H4 (cell line): ENCODE data around the gene OASL. TPM values are rescaled to one million over a fixed set of nuclear protein-coding genes. Genes with fewer than 3 reads are reported as not detected.

Source experiments
- DNase-seq: peaks from one replicate; pipeline ENCODE4 v3.0.0-alpha.2; 2015; ENCODE audit warnings: low spot score
- total RNA-seq: library from RNA; depleted of rRNA; stranded (reverse); fragments of >200 nt; shearing (Covaris generic); gene quantifications from 2 replicates; pipeline ENCODE4 v1.2.3, GENCODE V29; 2014

Gene OASL
- total RNA-seq, 1 experiment from 2014 or later, result 5.3 TPM

GRCh38 chr12:120992989-120993388, 46.1 kb downstream of the OASL start:
- no peak for DNase-seq

- DNase-seq, result no peak
Measured at GRCh38 chr12:120991965-120992364, 47.1 kb downstream of the OASL start.

DNA sequence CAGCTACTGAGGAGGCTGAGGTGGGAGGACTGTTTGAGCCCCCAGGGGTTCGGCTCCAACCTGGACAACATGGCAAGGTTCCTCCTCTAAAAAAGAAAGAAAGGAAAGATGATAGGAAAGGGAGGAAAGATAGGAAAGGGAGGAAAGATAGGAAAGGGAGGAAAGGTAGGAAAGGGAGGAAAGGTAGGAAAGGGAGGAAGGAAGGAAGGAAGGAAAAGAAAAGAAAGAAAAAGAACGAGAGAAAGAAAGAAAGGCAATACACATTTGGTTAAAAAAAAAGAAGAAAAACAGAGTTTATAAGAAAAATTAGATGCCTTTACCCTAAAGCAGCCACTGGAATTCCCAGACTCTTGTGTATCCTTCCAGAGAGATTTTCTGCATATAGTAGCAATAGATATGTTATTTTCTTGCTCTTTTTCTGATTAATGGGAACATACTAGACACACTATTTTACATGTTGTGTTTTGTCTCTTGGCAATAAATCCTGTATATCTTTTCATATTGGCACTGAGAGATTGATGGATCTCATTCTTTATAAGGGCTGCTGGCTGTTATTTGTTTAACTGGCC, 48.5 kb downstream of the OASL start:
- no peak for DNase-seq

GRCh38 chr12:120989687-120990086, 49.4 kb downstream of the OASL start:
- no peak for DNase-seq

DNA sequence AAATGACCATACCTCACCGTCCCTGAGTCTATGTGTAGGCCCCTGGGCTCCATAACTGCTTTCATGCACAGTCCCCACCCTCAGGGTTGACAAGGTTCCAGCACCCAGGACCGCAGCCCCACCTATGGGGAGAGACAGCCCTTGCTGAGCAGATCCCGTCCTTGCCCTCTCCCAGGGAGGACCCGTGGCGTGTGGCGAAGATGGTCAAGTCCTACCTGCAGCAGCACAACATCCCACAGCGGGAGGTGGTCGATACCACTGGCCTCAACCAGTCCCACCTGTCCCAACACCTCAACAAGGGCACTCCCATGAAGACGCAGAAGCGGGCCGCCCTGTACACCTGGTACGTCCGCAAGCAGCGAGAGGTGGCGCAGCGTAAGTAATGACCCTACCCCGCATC, 50.4 kb downstream of the OASL start:
- no peak for DNase-seq

GRCh38 chr12:120988234-120988633, 50.8 kb downstream of the OASL start:
- DNase-seq, result no peak

DNA sequence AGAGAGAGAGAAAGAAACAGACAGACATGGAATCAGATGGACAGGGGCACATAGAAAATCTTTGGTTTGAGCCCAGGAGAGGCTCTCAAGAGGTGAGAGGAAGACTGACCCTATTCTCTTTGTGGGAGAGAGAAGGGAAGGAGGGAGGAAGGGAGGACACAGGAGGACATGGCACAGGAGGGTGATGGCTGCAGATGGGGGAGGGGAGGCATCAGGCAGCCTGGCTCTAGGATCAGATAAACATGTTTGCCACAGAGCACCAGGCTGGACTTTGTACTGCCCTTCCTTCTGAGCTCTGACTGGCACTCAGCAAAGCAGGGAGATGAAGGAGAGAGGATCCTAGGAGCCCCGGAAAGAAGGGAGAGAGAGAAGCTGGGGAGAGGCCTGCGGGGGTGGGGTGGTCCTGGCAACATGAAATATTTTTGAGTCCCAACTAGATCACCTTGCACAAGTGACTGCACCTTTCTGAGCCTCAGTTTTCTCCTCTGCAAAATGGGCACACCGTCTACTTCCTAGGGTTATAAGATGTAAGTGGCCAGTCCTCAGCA, 54.6 kb downstream of the OASL start:
- DNase-seq, result no peak

DNA sequence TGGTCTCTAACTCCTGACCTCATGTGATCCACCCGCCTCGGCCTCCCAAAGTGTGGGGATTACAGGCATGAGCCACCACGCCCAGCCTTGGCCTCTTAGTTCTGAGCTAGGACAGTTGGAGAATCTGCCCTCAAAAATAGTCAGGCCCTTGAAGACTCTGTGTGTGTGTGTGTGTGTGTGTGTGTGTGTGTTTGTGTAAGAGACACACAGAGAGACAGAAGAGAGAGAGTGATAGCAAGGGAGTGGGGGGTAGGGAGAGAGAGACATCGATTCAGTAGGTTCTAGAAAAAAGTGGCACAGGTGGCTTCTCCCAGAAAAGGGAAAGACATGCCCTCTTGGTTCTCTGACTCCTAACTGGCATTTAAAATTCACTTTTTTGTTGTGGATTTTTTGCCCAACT, 55.3 kb downstream of the OASL start:
- no peak for DNase-seq

DNA sequence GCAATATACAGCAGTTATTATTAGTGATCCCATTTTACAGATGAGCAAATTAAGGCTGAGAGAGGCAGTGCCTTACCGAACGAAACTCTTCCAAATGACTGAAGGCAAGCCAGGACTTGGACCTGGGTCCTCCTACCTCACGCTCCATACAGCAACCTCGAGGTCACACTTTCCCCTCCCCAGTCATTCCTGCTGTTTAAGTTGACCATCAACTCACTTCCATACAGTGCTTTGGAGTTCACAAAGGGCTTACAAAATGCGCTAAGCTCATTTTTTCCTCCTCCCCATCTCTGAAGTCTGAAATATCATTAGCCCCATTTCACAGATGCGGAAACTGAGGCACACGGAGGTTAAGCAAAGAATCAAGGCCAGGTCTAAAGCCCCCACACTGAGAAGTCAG, 56.4 kb downstream of the OASL start:
- DNase-seq, result no peak

GRCh38 chr12:120981407-120981941, 57.6 kb downstream of the OASL start:
- no peak for DNase-seq

DNA sequence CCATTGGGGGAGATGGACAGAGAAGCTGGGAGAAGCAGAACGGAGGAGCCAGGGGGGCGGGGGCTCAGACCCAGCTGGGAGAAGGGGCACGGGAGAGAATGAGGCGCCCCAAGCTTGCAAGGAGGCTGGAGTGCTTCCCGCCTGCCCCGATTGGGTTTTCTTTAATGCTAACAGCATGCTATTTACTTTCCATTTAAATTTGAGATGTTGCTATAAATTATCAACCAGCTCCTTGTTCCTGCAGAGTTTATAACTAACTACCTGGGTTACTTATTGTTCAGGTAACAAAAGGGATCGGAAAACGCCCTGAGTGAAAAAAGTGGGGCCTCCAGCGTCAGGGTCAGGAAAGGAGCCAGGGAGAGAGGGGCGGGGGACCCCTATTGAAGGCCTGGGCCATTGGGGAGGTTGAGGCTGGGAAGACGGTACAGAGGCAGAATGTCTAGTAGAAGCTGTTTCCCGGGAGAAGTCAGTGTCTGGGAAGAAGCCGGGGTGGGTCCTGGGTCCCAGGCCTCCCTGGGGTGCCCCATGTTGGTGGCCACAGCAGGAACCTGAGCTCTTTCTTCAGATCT, 58.2 kb downstream of the OASL start:
- DNase-seq, result no peak

DNA sequence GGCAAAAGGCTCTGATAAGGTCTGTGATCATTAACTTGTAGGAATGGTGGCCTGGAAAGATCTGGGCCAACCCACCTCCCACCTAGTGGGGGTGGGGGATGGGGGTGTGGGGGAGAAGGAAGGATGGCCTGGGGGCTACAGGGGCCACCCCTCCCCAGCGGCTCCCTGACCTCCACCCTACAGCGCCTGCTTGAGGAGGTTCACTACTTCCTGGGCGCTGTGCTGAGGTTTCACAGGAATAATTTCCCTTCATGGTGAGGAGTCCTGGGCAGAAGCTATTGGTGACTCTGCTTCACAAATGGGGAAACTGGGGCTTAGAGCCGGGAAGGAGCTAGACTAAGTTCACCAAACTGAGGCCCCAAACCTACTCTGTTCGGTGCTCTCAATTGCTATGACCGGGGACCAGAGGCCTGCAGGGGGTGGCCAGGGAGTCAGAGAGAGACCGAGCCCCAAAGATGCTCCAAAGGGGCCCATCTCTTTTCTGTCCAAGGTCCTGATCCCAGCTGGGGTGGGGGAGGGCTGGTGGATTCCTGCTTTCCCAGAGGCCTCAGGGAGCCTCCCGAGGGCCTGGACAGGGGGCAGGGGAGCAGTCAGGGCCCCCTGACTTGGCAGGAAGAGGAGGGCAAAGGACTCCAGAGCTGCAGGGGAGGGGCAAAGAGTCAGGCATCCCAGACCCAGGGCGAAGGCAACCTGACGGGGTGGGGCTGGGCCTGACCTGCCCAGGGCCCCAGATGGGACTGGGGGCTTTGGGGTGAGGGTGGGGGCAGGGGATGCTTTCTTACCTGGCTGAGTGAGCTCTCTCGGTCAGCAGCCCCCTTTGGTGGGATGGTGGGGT, 59.0 kb downstream of the OASL start:
- no peak for DNase-seq

GRCh38 chr12:120979220-120979861, 59.7 kb downstream of the OASL start:
- DNase-seq, result no peak

GRCh38 chr12:120978296-120979219, 60.5 kb downstream of the OASL start, which contains the start of gene HNF1A:
TSS of gene HNF1A (plus strand) at chr12:120978543. CDS start at chr12:120978769, 226 bp downstream.
- no peak for DNase-seq

DNA sequence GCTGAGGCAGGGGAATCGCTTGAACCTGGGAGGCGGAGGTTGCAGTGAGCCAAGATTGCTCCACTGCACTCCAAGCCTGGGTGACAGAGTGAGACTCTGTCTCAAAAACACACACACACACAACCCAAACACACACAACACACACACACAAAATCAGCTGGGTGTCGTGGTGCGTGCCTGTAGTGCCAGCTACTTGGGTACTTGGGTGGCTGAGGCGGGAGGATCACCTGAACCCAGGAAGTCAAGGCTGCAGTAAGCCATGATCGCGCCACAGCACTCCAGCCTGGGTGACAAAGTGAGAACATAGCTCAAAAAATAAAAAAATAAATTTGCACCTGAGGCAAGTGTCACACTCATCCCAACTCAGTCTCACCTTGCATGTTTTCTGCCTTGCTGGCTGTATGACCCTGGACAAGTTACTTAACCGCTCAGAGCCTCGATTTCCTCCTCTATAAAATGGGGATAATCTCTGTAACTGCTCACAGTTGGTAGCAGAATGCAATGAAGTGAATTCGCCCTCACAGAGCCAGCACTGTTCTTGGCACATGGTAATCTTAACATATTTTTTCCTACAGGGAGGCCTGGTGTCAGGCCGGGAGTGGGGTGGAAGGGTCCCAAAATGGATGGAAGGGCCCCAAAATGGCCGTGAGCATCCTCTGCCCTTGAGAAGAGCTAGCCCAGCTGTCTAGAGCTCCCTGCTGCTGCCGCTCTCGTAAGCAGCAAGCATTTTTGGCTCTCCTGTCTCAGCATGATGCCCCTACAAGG, 61.3 kb downstream of the OASL start:
- DNase-seq, result no peak

DNA sequence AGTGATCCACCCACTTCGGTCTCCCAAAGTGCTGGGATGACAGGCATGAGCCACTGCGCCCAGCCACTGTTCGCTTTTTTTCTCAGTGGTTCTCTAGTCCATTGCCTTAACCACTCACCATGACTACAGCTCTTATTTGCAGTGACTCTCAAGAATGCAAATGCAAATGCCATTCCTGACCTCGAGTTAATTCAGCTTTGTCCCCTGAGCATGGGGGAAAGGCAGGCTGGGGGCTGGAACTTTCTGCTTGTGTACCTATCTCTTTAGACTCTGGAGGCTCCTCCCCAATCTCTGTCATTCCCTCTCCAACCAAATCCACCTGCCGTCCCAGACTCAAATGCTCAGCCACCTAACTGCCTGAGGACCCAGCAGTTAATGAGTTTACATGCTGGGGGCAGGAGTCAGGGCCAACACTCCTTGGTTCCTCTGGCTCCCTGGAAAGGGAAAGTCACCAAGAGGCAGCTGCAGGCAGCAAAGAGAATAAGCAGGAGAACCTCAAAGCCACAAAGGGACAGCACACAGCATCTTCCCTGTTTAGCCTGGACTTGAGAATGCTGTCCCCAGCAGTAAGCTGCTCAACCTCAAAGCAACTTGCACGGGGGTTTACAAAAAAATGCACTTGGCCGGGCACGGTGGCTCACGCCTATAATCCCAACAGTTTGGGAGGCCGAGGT, 66.0 kb downstream of the OASL start:
- no peak for DNase-seq

GRCh38 chr12:120971299-120972180, 67.5 kb downstream of the OASL start:
- peak; percentile 53 for DNase-seq

DNA sequence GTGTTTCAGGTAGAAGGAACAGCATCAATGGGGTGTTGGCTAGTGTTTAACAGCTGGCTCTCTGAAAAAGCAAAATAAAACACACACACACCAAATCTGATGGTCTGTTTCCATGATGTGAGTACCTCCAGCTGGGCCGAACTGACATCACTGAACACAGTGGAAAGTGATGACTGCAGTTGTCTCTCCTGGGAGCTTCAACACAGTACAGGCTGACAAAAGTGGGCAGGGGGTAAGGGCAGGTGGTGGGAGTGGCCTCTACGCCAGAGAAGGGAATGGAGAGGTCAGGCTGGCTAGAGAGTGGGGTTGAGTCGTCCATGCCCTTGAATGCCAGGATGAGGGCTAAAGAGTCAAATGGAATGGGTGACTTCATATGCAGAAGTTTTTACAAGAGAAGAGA, 68.7 kb downstream of the OASL start:
- no peak for DNase-seq
